WTC11 (cell line): ENCODE measurements around the gene TXNDC5. TPM values are rescaled to one million over a fixed set of nuclear protein-coding genes. Genes with fewer than 3 reads are reported as not detected.

Source experiments
- ATAC-seq: fragments of 200-7000 bp; cut with Tn5 transposase; 2 replicates; pipeline ENCODE4 v1.10.0; 2021; ENCODE audit warnings: mild to moderate bottlenecking, moderate library complexity
- CTCF ChIA-PET: fragments of 300-600 bp; sonication (Branson Sonifier 250); formaldehyde crosslinking; loops from one replicate; lab custom pipeline; 2021; ENCODE audit warnings: antibody characterized with exemption; lab: Charles Lee
- POLR2A ChIA-PET: fragments of 350-600 bp; sonication (Branson Sonifier 250); formaldehyde crosslinking; loops from one replicate; lab custom pipeline; 2021; ENCODE audit warnings: antibody characterized with exemption; lab: Charles Lee
- DNase-seq: peaks from one replicate; pipeline ENCODE4 v3.0.0; 2021; ENCODE audit warnings: low spot score
- H3K27ac Mint-ChIP-seq: 2 replicates; pipeline ENCODE4 v1.8.0; 2021; ENCODE audit warnings: mixed read lengths
- H3K27me3 Mint-ChIP-seq: 2 replicates; pipeline ENCODE4 v1.8.0; 2021; ENCODE audit warnings: low read depth, mild to moderate bottlenecking, moderate library complexity, mixed read lengths
- H3K36me3 Mint-ChIP-seq: 2 replicates; pipeline ENCODE4 v1.8.0; 2021; ENCODE audit warnings: mixed read lengths
- H3K4me1 Mint-ChIP-seq: 2 replicates; pipeline ENCODE4 v1.8.0; 2022; ENCODE audit warnings: mixed read lengths
- H3K4me3 Mint-ChIP-seq: 2 replicates; pipeline ENCODE4 v1.8.0; 2021; ENCODE audit warnings: mild to moderate bottlenecking, moderate library complexity, mixed read lengths
- H3K9me3 Mint-ChIP-seq: 2 replicates; pipeline ENCODE4 v1.8.0; 2021; ENCODE audit warnings: mixed read lengths
- ATF2 ChIP-seq: sonication (generic); formaldehyde crosslinking; IDR thresholded peaks from 2 replicates; pipeline ENCODE4 v1.8.1; 2022; ENCODE audit warnings: low read depth, missing genetic modification reagents, borderline replicate concordance
- EMX1 ChIP-seq: fragments of 250-450 bp; sonication (Bioruptor Pico); IDR thresholded peaks from 2 replicates; pipeline ENCODE4 v1.8.0; 2021; ENCODE audit warnings: mild to moderate bottlenecking
- ESRRA ChIP-seq: sonication (generic); formaldehyde crosslinking; IDR thresholded peaks from 2 replicates; pipeline ENCODE4 v1.8.1; 2022; ENCODE audit warnings: mild to moderate bottlenecking, missing genetic modification reagents, borderline replicate concordance
- FOXJ3 ChIP-seq: sonication (generic); formaldehyde crosslinking; IDR thresholded peaks from 2 replicates; pipeline ENCODE4 v1.9.0; 2021; ENCODE audit warnings: missing genetic modification reagents, mild to moderate bottlenecking, borderline replicate concordance
- JAZF1 ChIP-seq: fragments of 250-450 bp; sonication (Bioruptor Pico); IDR thresholded peaks from 2 replicates; pipeline ENCODE4 v1.9.0; 2021; ENCODE audit warnings: moderate library complexity, mild to moderate bottlenecking, inconsistent platforms
- KAT7 ChIP-seq: sonication (generic); formaldehyde crosslinking; IDR thresholded peaks from 2 replicates; pipeline ENCODE4 v1.8.1; 2023; ENCODE audit warnings: missing genetic modification reagents, mild to moderate bottlenecking, borderline replicate concordance
- NFATC4 ChIP-seq: fragments of 250-450 bp; sonication (Bioruptor Pico); IDR thresholded peaks from 2 replicates; pipeline ENCODE4 v1.9.0; 2021; ENCODE audit warnings: mild to moderate bottlenecking
- NFE2L1 ChIP-seq: sonication (generic); formaldehyde crosslinking; IDR thresholded peaks from 2 replicates; pipeline ENCODE4 v1.8.1; 2023; ENCODE audit warnings: missing genetic modification reagents
- NR1H2 ChIP-seq: sonication (generic); formaldehyde crosslinking; IDR thresholded peaks from 2 replicates; pipeline ENCODE4 v1.9.0; 2021; ENCODE audit warnings: mild to moderate bottlenecking, moderate library complexity, missing genetic modification reagents
- NR2C2 ChIP-seq: sonication (generic); formaldehyde crosslinking; IDR thresholded peaks from 2 replicates; pipeline ENCODE4 v1.8.0; 2022; ENCODE audit warnings: mild to moderate bottlenecking, missing genetic modification reagents
- NR3C1 ChIP-seq: sonication (generic); formaldehyde crosslinking; conservative IDR thresholded peaks from 2 replicates; pipeline ENCODE4 v1.8.1; 2023; ENCODE audit warnings: low read depth, mild to moderate bottlenecking, missing genetic modification reagents
- PREB ChIP-seq: sonication (generic); formaldehyde crosslinking; IDR thresholded peaks from 2 replicates; pipeline ENCODE4 v1.8.1; 2022; ENCODE audit warnings: mild to moderate bottlenecking, missing genetic modification reagents, moderate library complexity, borderline replicate concordance
- SMAD3 ChIP-seq: sonication (generic); formaldehyde crosslinking; IDR thresholded peaks from 2 replicates; pipeline ENCODE4 v1.8.0; 2022; ENCODE audit warnings: missing genetic modification reagents, mild to moderate bottlenecking, borderline replicate concordance
- SOX15 ChIP-seq: fragments of 250-450 bp; sonication (Bioruptor Pico); IDR thresholded peaks from 2 replicates; pipeline ENCODE4 v1.9.0; 2021; ENCODE audit warnings: mild to moderate bottlenecking
- TEAD1 ChIP-seq: sonication (generic); formaldehyde crosslinking; IDR thresholded peaks from 2 replicates; pipeline ENCODE4 v1.8.0; 2022; ENCODE audit warnings: mild to moderate bottlenecking, missing genetic modification reagents
- ZMAT4 ChIP-seq: fragments of 250-450 bp; sonication (Bioruptor Pico); IDR thresholded peaks from 2 replicates; pipeline ENCODE4 v1.9.0; 2021; ENCODE audit warnings: mild to moderate bottlenecking
- ZNF317 ChIP-seq: sonication (generic); formaldehyde crosslinking; IDR thresholded peaks from 2 replicates; pipeline ENCODE4 v1.8.1; 2023; ENCODE audit warnings: low read depth, mild to moderate bottlenecking, moderate library complexity, missing genetic modification reagents, borderline replicate concordance
- ZNF396 ChIP-seq: fragments of 250-450 bp; sonication (Bioruptor Pico); IDR thresholded peaks from 2 replicates; pipeline ENCODE4 v1.8.0; 2021; ENCODE audit warnings: mild to moderate bottlenecking, moderate library complexity, borderline replicate concordance
- ZNF423 ChIP-seq: fragments of 250-450 bp; sonication (Bioruptor Pico); IDR thresholded peaks from 2 replicates; pipeline ENCODE4 v2.1.2; 2022; ENCODE audit warnings: mild to moderate bottlenecking, moderate library complexity
- total RNA-seq: library from RNA; stranded (reverse); gene quantifications from 3 replicates; pipeline ENCODE4 v1.2.3, GENCODE V29; 2021
- TF ChIP-seq, protein P1 (sequence below): sonication (generic); formaldehyde crosslinking; IDR thresholded peaks from 2 replicates; pipeline ENCODE4 v1.8.1; 2023; ENCODE audit warnings: mild to moderate bottlenecking, moderate library complexity, missing genetic modification reagents
- TF ChIP-seq, protein P2 (sequence below): fragments of 250-450 bp; sonication (Bioruptor Pico); conservative IDR thresholded peaks from 2 replicates; pipeline ENCODE4 v1.9.0; 2021; ENCODE audit warnings: mild to moderate bottlenecking
- TF ChIP-seq, protein P3 (sequence below): sonication (generic); formaldehyde crosslinking; IDR thresholded peaks from 2 replicates; pipeline ENCODE4 v1.8.1; 2022; ENCODE audit warnings: mild to moderate bottlenecking, moderate library complexity, missing genetic modification reagents
- TF ChIP-seq, protein P4 (sequence below): sonication (generic); formaldehyde crosslinking; IDR thresholded peaks from 2 replicates; pipeline ENCODE4 v1.8.1; 2022; ENCODE audit warnings: missing genetic modification reagents, borderline replicate concordance

The TXNDC5 gene
- total RNA-seq, 1 experiment from 2014 or later = 141 TPM

DNA sequence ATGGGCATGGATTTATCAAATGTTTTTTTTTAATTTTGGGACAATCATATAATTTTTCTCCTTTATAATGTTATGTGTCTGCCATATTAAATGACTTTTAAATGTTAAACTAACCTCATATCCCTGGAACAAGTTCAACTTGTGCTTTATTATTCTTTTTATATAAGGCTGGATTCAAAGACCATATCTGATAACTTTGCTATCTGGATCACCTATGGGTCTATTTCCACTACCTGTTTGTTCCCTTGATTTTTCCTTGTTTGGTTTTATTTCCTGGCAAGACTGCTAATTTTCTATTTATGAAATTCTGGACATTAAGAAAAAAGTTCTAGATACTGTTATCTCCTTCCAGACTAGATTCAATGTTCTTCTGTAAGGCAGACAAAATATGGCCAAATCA lies 58.8 kb downstream of the TXNDC5 start:
- Mint-ChIP-seq H3K4me3 (no peak overlapping the region), H3K27me3 (peaks cover 7% of the 10 kb centered on the region; the same call in 1 of the 2 replicates), H3K4me1 (peaks cover 7% of the 10 kb centered on the region), H3K27ac (no peak overlapping the region), H3K36me3 (peaks cover 28% of the 10 kb centered on the region), H3K9me3 (peaks cover 45% of the 10 kb centered on the region)
- ATAC-seq (no peak), DNase-seq (no peak)
- TF ChIP-seq ZNF317 (CRISPR knock-in tag) (no peak), PREB (CRISPR knock-in tag) (no peak), FOXJ3 (CRISPR knock-in tag) (no peak)
- TF ChIP-seq, protein P1, sequence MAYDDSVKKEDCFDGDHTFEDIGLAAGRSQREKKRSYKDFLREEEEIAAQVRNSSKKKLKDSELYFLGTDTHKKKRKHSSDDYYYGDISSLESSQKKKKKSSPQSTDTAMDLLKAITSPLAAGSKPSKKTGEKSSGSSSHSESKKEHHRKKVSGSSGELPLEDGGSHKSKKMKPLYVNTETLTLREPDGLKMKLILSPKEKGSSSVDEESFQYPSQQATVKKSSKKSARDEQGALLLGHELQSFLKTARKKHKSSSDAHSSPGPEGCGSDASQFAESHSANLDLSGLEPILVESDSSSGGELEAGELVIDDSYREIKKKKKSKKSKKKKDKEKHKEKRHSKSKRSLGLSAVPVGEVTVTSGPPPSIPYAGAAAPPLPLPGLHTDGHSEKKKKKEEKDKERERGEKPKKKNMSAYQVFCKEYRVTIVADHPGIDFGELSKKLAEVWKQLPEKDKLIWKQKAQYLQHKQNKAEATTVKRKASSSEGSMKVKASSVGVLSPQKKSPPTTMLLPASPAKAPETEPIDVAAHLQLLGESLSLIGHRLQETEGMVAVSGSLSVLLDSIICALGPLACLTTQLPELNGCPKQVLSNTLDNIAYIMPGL (CRISPR knock-in tag) = no peak
- ChIA-PET POLR2A (no interaction called here), CTCF (no interaction called here)

DNA sequence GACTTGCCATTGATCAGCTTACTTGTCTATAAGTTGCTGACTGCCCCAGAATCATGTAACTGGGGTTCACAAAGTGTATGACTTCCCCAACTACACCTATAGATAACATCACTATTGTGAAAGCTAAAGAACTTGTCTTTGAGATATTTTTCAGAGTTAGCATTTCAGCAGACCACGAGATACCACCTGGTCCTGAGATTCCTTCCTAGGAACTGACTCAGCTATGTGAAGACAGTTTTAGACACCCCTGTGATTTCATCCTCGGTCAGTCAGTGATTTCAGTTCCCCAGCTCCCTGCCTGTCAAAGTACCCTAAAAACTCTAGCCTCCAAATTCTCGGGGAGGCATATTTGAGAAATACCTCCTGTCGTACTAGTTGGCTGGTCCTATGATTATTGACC lies 62.4 kb downstream of the TXNDC5 start:
- ChIA-PET POLR2A (no interaction called here), CTCF (interaction anchor here (2.9 kb wide), 1 partner anchor 125 kb away, joined by 8 read pairs; no protein-coding TSS in a partner anchor)

GRCh38 chr6:7846966-7847818 lies 63.4 kb downstream of the TXNDC5 start:
- ATAC-seq (no peak; the same call in 1 of the 2 replicates), DNase-seq (no peak)
- Mint-ChIP-seq H3K4me3 (no peak overlapping the region), H3K9me3 (peaks cover 33% of the 10 kb centered on the region), H3K27me3 (0 out of 2 replicates have a peak, but pooled peaks cover 4% of the 10 kb centered on the region), H3K27ac (no peak overlapping the region), H3K36me3 (peaks cover 21% of the 10 kb centered on the region), H3K4me1 (peaks cover 11% of the 10 kb centered on the region)
- ChIA-PET CTCF (interaction anchor here (0.8 to 2.9 kb wide), 3 partner anchors 87 to 124 kb away, joined by 4 to 8 read pairs (median 4); no protein-coding TSS in a partner anchor), POLR2A (no interaction called here)
- TF ChIP-seq, protein P2, sequence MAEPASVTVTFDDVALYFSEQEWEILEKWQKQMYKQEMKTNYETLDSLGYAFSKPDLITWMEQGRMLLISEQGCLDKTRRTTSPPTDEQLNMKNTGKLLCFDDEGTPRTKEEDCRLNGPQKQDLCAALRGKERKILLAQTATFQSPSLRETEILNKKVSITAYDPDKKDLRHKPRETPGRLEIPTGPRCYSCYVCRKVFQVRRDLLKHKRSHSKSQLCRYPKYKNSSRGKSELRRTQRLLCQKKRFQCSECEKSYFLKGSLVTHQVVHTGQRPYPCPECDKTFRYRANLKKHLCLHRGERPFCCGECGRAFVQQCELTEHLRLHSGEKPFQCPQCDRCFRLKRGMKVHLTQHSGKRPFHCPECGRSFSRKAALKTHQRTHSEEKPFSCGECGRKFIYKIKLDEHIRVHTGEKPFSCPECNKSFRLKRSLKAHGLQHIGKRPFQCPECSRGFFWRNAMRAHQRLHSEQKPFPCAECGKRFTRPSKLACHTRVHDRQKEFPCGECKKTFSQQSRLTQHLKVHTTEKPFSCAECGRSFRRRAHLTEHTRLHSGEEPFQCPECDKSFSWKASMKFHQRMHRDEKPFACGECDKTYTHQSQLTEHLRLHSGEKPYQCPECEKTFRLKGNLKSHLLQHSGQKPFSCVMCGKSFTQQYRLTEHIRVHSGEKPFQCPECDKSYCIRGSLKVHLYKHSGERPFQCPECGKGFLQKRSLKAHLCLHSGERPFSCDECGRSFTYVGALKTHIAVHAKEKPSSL = no peak
- TF ChIP-seq NR2C2 (CRISPR knock-in tag) (no peak), ESRRA (no peak), FOXJ3 (CRISPR knock-in tag) (no peak), NFATC4 (CRISPR knock-in tag) (no peak), ZMAT4 (CRISPR knock-in tag) (no peak), ZNF396 (CRISPR knock-in tag) (no peak), JAZF1 (CRISPR knock-in tag) (no peak), ATF2 (CRISPR knock-in tag) (no peak)
- TF ChIP-seq, protein P3, sequence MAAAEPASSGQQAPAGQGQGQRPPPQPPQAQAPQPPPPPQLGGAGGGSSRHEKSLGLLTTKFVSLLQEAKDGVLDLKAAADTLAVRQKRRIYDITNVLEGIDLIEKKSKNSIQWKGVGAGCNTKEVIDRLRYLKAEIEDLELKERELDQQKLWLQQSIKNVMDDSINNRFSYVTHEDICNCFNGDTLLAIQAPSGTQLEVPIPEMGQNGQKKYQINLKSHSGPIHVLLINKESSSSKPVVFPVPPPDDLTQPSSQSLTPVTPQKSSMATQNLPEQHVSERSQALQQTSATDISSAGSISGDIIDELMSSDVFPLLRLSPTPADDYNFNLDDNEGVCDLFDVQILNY (CRISPR knock-in tag) = no peak

More for the DNA sequence above, 62.4 kb downstream of the TXNDC5 start:
- ATAC-seq = no peak
- peaks cover 28% of the 10 kb centered on the region for H3K36me3 Mint-ChIP-seq
- TF ChIP-seq SOX15 (CRISPR knock-in tag) (no peak), NFE2L1 (CRISPR knock-in tag) (no peak), NR3C1 (no peak), KAT7 (CRISPR knock-in tag) (no peak), EMX1 (CRISPR knock-in tag) (no peak), NR1H2 (CRISPR knock-in tag) (no peak), ZNF423 (CRISPR knock-in tag) (no peak), SMAD3 (CRISPR knock-in tag) (no peak), TEAD1 (no peak)
- TF ChIP-seq, protein P4, sequence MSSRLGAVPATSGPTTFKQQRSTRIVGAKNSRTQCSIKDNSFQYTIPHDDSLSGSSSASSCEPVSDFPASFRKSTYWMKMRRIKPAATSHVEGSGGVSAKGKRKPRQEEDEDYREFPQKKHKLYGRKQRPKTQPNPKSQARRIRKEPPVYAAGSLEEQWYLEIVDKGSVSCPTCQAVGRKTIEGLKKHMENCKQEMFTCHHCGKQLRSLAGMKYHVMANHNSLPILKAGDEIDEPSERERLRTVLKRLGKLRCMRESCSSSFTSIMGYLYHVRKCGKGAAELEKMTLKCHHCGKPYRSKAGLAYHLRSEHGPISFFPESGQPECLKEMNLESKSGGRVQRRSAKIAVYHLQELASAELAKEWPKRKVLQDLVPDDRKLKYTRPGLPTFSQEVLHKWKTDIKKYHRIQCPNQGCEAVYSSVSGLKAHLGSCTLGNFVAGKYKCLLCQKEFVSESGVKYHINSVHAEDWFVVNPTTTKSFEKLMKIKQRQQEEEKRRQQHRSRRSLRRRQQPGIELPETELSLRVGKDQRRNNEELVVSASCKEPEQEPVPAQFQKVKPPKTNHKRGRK (CRISPR knock-in tag) = no peak
- TF ChIP-seq, protein P3 (CRISPR knock-in tag) = no peak
- H3K27me3 Mint-ChIP-seq = peaks cover 7% of the 10 kb centered on the region; the same call in 1 of the 2 replicates
- H3K4me3 Mint-ChIP-seq = no peak overlapping the region
- no peak for DNase-seq
- H3K4me1 Mint-ChIP-seq = peaks cover 11% of the 10 kb centered on the region
- H3K9me3 Mint-ChIP-seq = peaks cover 41% of the 10 kb centered on the region
- H3K27ac Mint-ChIP-seq = no peak overlapping the region
